CD4-positive, alpha-beta T cell treated with Interleukin-21 for 1 hour (primary cell): ENCODE measurements around the gene RNF41.
"Not testable (repeated sequence)": the region's sequence is repeated elsewhere in the genome, so short reads cannot be mapped to it uniquely, and the experiment has no call there.

Experiments
- DNase-seq: peaks from one replicate; pipeline ENCODE4 v3.0.0-alpha.2; 2020

RNF41 gene

GRCh38 chr12:56206452-56207166 is 15.1 kb downstream of the RNF41 start:
- DNase-seq, result peak; percentile 56

GRCh38 chr12:56205445-56205844 is 16.3 kb downstream of the RNF41 start:
- DNase-seq, result no peak

GRCh38 chr12:56204275-56204674 is 17.4 kb downstream of the RNF41 start:
- DNase-seq, result no peak

GRCh38 chr12:56202838-56203237 is 18.9 kb downstream of the RNF41 start:
- DNase-seq, result no peak

- DNase-seq, result no peak
These were observed 19.4 kb downstream of the RNF41 start for GRCh38 chr12:56202366-56202765.

GRCh38 chr12:56198836-56199235 is 22.9 kb downstream of the RNF41 start:
- DNase-seq, result no peak

- DNase-seq, result no peak
These were observed 23.6 kb downstream of the RNF41 start for GRCh38 chr12:56197921-56198635.

- DNase-seq, result not testable (repeated sequence)
These were observed 24.7 kb downstream of the RNF41 start for GRCh38 chr12:56196818-56197550.

- DNase-seq, result peak; percentile 86
These were observed 28.6 kb downstream of the RNF41 start for GRCh38 chr12:56193025-56193578.

GRCh38 chr12:56192582-56192981 is 29.1 kb downstream of the RNF41 start:
- DNase-seq, result no peak

GRCh38 chr12:56190695-56191155 is 31.0 kb downstream of the RNF41 start:
- DNase-seq, result no peak

GRCh38 chr12:56189918-56190694 is 31.6 kb downstream of the RNF41 start:
- peak; percentile 85 for DNase-seq

GRCh38 chr12:56189099-56189917 is 32.4 kb downstream of the RNF41 start, which contains the start of gene SMARCC2:
Gene SMARCC2 (minus strand): TSS chr12:56189483. CDS start chr12:56189461, 22 bp downstream.
- DNase-seq, result peak; percentile 89

GRCh38 chr12:56188778-56189098 is 33.0 kb downstream of the RNF41 start:
- DNase-seq, result no peak

GRCh38 chr12:56188131-56188777 is 33.5 kb downstream of the RNF41 start:
- no peak for DNase-seq

GRCh38 chr12:56186957-56187356 is 34.8 kb downstream of the RNF41 start:
- no peak for DNase-seq

GRCh38 chr12:56178347-56178746 is 43.4 kb downstream of the RNF41 start:
- DNase-seq, result no peak

- no peak for DNase-seq
These were observed 48.9 kb downstream of the RNF41 start for GRCh38 chr12:56172839-56173238.

GRCh38 chr12:56169229-56169759 is 52.4 kb downstream of the RNF41 start:
- DNase-seq, result no peak

- DNase-seq, result no peak
These were observed 56.4 kb downstream of the RNF41 start for GRCh38 chr12:56165369-56165768.

- DNase-seq, result peak; percentile 12
These were observed 57.4 kb downstream of the RNF41 start for GRCh38 chr12:56164345-56164729.
